Measurements from ENCODE around the gene SUSD6. TPM values are rescaled to one million over a fixed set of nuclear protein-coding genes. Genes with fewer than 3 reads are reported as not detected.

SUSD6 gene
- total RNA-seq, 1 experiment from 2014 or later, result 32.1 TPM

DNA sequence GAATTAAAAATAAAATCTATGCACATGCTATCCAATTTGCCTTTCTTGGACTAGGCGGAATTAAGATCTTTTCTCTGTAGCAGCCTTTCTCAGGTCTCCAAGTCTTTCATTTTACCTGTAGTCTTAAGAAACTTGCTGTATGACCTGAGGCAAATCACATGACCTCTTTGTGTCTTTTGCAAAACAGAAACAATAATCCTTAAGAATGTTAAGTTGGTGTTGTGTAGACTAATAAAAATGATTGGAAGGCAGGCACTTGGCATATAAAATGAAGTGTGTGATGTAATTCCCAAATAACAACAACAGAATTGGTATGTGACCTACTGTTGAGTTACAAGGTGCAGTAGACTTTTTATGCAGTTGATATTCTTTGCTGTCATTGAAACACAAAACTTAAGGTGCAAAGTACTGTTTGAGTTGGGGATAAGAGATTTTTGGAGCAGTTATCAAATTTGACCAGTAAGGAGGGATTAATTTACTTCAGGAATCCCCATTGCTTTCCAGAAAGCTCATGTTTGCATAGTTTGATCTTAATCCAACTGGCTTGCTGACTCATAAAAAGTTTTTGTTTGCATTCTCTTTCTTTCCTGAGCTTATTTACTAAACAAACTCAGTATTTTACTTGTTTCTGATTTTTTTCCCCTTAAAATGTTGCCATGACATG lies 51.4 kb downstream of the SUSD6 start:
- Mint-ChIP-seq H3K36me3 (ENCODE audit: insufficient read depth, unreplicated experiment) (peaks cover 46% of the 10 kb centered on the region), H3K9me3 (ENCODE audit: unreplicated experiment) (no peaks in the 10 kb centered on the region), H3K27me3 (ENCODE audit: insufficient read depth, unreplicated experiment) (no peaks in the 10 kb centered on the region), H3K4me3 (ENCODE audit: unreplicated experiment) (no peak overlapping the region), H3K4me1 (ENCODE audit: insufficient read depth, unreplicated experiment) (peaks cover 48% of the 10 kb centered on the region), H3K27ac (ENCODE audit: low read depth, unreplicated experiment) (peak overlapping the region; percentile 51)
- intact Hi-C loops (cut with micrococcal nuclease), result no loop called here
- TF ChIP-seq, protein P1, sequence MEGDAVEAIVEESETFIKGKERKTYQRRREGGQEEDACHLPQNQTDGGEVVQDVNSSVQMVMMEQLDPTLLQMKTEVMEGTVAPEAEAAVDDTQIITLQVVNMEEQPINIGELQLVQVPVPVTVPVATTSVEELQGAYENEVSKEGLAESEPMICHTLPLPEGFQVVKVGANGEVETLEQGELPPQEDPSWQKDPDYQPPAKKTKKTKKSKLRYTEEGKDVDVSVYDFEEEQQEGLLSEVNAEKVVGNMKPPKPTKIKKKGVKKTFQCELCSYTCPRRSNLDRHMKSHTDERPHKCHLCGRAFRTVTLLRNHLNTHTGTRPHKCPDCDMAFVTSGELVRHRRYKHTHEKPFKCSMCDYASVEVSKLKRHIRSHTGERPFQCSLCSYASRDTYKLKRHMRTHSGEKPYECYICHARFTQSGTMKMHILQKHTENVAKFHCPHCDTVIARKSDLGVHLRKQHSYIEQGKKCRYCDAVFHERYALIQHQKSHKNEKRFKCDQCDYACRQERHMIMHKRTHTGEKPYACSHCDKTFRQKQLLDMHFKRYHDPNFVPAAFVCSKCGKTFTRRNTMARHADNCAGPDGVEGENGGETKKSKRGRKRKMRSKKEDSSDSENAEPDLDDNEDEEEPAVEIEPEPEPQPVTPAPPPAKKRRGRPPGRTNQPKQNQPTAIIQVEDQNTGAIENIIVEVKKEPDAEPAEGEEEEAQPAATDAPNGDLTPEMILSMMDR (IDR thresholded peaks at IDR 0.05; ENCODE audit: unreplicated experiment), result no peak
- DNase-seq (ENCODE audit: unreplicated experiment), result no peak
- BruUV-seq (replicated peaks), result no TSS peak
- CTCF ChIA-PET, result interaction anchor here (0.5 to 1.2 kb wide), 3 partner anchors 14 to 1051 kb away, joined by 3 read pairs; no protein-coding TSS in a partner anchor
- POLR2A ChIA-PET, result interaction anchor here (0.8 to 6.2 kb wide), 6 partner anchors 11 to 336 kb away, joined by 3 to 42 read pairs (median 5); partner anchors contain the start of gene SUSD6

DNA sequence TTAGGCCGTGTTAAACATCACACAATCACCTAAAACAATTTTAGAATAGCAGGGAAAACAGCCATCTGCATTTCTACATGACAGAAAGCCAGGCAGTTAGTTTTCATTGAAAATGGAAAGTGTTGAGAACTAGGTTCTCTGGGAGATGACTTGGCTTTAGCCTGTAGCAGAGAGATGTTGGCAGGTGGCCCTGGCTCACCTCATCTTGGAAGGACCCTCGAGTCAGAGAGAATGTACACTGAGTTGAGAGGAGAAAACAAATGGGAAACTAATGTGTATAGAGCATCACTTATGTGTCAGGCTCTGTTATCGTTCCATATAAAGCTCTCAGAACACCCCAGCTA lies 51.9 kb downstream of the SUSD6 start:
- TF ChIP-seq, protein P1 (IDR thresholded peaks at IDR 0.05; ENCODE audit: unreplicated experiment), result no peak
- Mint-ChIP-seq H3K36me3 (ENCODE audit: insufficient read depth, unreplicated experiment) (peaks cover 46% of the 10 kb centered on the region), H3K27ac (ENCODE audit: low read depth, unreplicated experiment) (peak overlapping the region; percentile 51), H3K9me3 (ENCODE audit: unreplicated experiment) (no peaks in the 10 kb centered on the region), H3K4me3 (ENCODE audit: unreplicated experiment) (no peak overlapping the region), H3K27me3 (ENCODE audit: insufficient read depth, unreplicated experiment) (no peaks in the 10 kb centered on the region), H3K4me1 (ENCODE audit: insufficient read depth, unreplicated experiment) (peaks cover 45% of the 10 kb centered on the region)
- no TSS peak for BruUV-seq (replicated peaks)
- CTCF ChIA-PET, result interaction anchor here (0.5 to 1.2 kb wide), 2 partner anchors 14 to 1050 kb away, joined by 3 read pairs; no protein-coding TSS in a partner anchor
- POLR2A ChIA-PET, result interaction anchor here (0.8 to 6.2 kb wide), 6 partner anchors 10 to 336 kb away, joined by 3 to 42 read pairs (median 5); partner anchors contain the start of gene SUSD6
- DNase-seq (ENCODE audit: unreplicated experiment), result no peak
- intact Hi-C loops (cut with micrococcal nuclease), result no loop called here

DNA sequence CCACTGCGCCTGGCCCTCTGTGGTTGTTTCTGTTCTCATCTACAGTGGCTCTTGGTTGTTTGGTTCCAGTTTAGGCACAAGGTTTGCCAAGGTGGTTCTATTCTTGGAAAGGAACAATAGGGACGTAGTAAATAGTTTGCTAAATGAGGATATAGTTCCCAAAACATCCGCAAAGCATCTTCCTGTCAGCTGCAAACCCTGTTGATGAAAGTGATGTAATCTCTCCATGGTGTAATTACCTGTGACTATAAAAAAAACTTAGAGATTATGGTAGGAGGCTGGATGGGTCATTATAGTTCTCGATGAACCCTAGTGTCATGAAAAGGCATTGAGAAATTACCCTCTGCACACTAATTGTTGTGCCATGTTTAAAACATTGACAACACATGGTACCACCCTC lies 52.9 kb downstream of the SUSD6 start:
- Mint-ChIP-seq H3K36me3 (ENCODE audit: insufficient read depth, unreplicated experiment) (peaks cover 46% of the 10 kb centered on the region), H3K27me3 (ENCODE audit: insufficient read depth, unreplicated experiment) (no peaks in the 10 kb centered on the region), H3K9me3 (ENCODE audit: unreplicated experiment) (no peaks in the 10 kb centered on the region), H3K4me1 (ENCODE audit: insufficient read depth, unreplicated experiment) (peaks cover 36% of the 10 kb centered on the region), H3K4me3 (ENCODE audit: unreplicated experiment) (no peak overlapping the region), H3K27ac (ENCODE audit: low read depth, unreplicated experiment) (no peak overlapping the region)
- no peak for DNase-seq (ENCODE audit: unreplicated experiment)
- intact Hi-C loops (cut with micrococcal nuclease), result no loop called here
- TF ChIP-seq, protein P1 (IDR thresholded peaks at IDR 0.05; ENCODE audit: unreplicated experiment), result no peak
- BruUV-seq (replicated peaks), result no TSS peak
- CTCF ChIA-PET, result no interaction called here
- POLR2A ChIA-PET, result interaction anchor here (6.2 kb wide), 1 partner anchor 20 kb away, joined by 42 read pairs; no protein-coding TSS in a partner anchor

DNA sequence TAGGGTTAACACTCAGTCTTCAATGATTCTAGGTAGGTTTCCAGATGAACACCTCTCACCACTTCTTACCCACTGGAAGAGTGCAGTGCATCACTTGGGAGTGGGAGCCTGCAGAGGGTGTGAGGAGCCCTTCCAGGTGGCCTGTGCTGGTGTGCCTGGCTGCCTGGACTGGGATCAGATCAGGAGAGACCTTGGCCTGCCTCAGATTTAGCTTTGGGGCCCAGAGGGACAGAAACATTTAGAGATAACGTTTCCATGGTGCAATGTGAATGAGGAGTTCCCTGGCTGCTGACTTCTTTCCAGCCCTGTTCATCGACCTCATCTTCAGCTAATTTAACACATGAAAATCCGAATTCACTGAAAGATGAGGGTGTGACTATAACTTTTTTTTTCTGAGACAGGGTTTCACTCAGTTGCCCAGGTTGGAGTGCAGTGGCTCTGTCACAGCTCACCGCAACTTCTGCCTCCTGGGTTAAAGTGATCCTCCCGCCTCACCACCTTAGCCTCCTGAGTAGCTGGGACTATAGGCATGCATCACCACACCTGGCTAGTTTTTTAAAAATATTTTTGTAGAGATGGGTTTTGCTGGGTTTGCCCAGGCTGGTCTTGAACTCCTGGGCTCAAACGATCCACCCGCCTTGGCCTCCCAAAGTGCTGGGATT lies 53.6 kb downstream of the SUSD6 start:
- H3K9me3 Mint-ChIP-seq (ENCODE audit: unreplicated experiment), result no peaks in the 10 kb centered on the region
- H3K27ac Mint-ChIP-seq (ENCODE audit: low read depth, unreplicated experiment), result no peak overlapping the region
- ChIA-PET POLR2A (interaction anchor here (6.2 kb wide), 1 partner anchor 20 kb away, joined by 42 read pairs; no protein-coding TSS in a partner anchor), CTCF (interaction anchor here (0.6 kb wide), 1 partner anchor 17 kb away, joined by 3 read pairs; no protein-coding TSS in a partner anchor)
- peaks cover 42% of the 10 kb centered on the region for H3K36me3 Mint-ChIP-seq (ENCODE audit: insufficient read depth, unreplicated experiment)
- intact Hi-C loops (cut with micrococcal nuclease), result no loop called here
- TF ChIP-seq, protein P1 (IDR thresholded peaks at IDR 0.05; ENCODE audit: unreplicated experiment), result no peak
- no TSS peak for BruUV-seq (replicated peaks)
- H3K4me1 Mint-ChIP-seq (ENCODE audit: insufficient read depth, unreplicated experiment), result peaks cover 35% of the 10 kb centered on the region
- H3K27me3 Mint-ChIP-seq (ENCODE audit: insufficient read depth, unreplicated experiment), result no peaks in the 10 kb centered on the region
- no peak for DNase-seq (ENCODE audit: unreplicated experiment)
- H3K4me3 Mint-ChIP-seq (ENCODE audit: unreplicated experiment), result no peak overlapping the region
